Smooth muscle cell of the coronary artery (primary cell): Measurements from ENCODE around the gene CFL2. TPM values are rescaled to one million over a fixed set of nuclear protein-coding genes. Genes with fewer than 3 reads are reported as not detected.

ENCODE experiments used
- total RNA-seq: library from RNA; depleted of rRNA; stranded (reverse); fragments of >200 nt; gene quantifications from 2 replicates; pipeline ENCODE4 v1.2.3, GENCODE V29; 2014; ENCODE audit warnings: low replicate concordance

CFL2 gene
- total RNA-seq = 50.7 and 55.2 TPM in 2 replicates

DNA sequence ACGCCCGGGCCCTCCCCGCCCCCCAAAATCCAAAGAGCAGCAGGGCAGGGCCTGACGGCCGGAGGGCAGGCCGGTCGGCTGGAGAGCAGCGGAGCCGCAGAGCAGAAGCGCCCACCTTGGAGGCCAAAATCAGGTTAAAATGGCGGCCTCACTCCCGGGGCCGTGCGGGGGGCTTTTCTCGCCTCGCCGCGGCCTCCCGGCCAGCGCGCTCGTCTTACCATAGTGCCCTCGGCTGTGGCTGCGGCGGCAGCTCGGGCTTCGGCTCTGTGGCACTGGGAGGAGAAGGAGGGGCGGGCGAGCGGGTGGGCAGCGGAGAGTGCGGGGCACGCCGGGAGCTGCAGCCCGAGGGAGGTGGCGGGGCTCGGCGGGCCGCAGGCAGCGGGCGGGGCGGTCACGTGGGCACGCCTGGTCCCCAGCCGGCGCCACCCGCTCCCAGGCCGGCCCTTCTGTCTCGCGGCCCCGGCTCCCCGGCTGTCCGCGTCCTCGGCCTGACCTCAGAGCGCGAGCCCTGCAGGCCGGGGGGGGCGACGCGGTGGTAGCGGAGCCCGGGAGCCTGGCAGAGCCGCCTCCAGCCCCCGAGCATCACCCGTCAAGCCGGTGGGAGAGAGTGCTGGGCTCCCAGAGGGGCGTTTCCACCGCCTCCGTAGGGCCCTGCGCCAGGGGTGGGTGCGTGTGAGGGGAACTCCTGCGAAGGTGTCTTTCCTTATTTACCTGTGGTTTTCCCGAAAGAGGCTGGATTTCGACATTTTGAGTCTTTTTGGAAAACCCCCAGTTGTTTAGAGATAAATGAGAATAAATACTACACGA lies at the start of gene CFL2:
Gene CFL2, minus strand, starts transcription at position 274 of the 807 bp plus-strand sequence. Its CDS starts 53 bp downstream, at position 221.

Other genes starting within 250 kb of the CFL2 start
- 44.1 and 46.9 TPM in 2 replicates for gene EAPP, start 174.9 kb downstream of the CFL2 start, total RNA-seq
- 66.9 and 67.9 TPM in 2 replicates for gene SNX6, start 84.4 kb downstream of the CFL2 start, total RNA-seq
- gene BAZ1A, start 160.8 kb upstream of the CFL2 start, total RNA-seq = 18.4 and 30.8 TPM in 2 replicates